Parathyroid adenoma (tissue), 2 donors: ENCODE results near the gene PLPPR2.

ENCODE experiments used
- H2AFZ ChIP-seq: fragments of 300-600 bp; sonication (generic); one replicate; pipeline ENCODE4 v1.7.0; 2017; ENCODE audit warnings: antibody characterized with exemption, mild to moderate bottlenecking
- H3K27ac ChIP-seq: fragments of 300-600 bp; sonication (generic); one replicate; pipeline ENCODE4 v1.7.0; 2017
- H3K27me3 ChIP-seq: fragments of 300-600 bp; sonication (generic); one replicate; pipeline ENCODE4 v1.7.0; 2017; ENCODE audit warnings: low read length; ENCODE audit not compliant: control insufficient read depth, insufficient read depth
- H3K36me3 ChIP-seq: fragments of 300-600 bp; sonication (generic); one replicate; pipeline ENCODE4 v1.7.0; 2017; ENCODE audit warnings: low read length; ENCODE audit not compliant: control insufficient read depth, insufficient read depth
- H3K4me1 ChIP-seq: fragments of 300-600 bp; sonication (generic); one replicate; pipeline ENCODE4 v1.7.0; 2017; ENCODE audit warnings: control low read depth
- H3K4me2 ChIP-seq: fragments of 300-600 bp; sonication (generic); one replicate; pipeline ENCODE4 v1.7.0; 2017; ENCODE audit warnings: low read length
- H3K4me3 ChIP-seq: fragments of 300-600 bp; sonication (generic); one replicate; pipeline ENCODE4 v1.7.0; 2017; ENCODE audit warnings: low read depth, low read length
- H3K79me2 ChIP-seq: fragments of 300-600 bp; sonication (generic); one replicate; pipeline ENCODE4 v1.7.0; 2017; ENCODE audit warnings: control low read depth
- H3K9ac ChIP-seq: fragments of 300-600 bp; sonication (generic); one replicate; pipeline ENCODE4 v1.7.0; 2017; ENCODE audit warnings: mild to moderate bottlenecking
- H3K9me3 ChIP-seq: fragments of 300-600 bp; sonication (generic); one replicate; pipeline ENCODE4 v1.7.0; 2017; ENCODE audit warnings: low read length; ENCODE audit not compliant: control insufficient read depth
- CTCF ChIP-seq: fragments of 300-600 bp; sonication (generic); IDR thresholded peaks from one replicate; pipeline ENCODE4 v1.7.0; 2017; ENCODE audit warnings: antibody characterized with exemption, mild to moderate bottlenecking
- donor health status: primary hyperparathyroidism.

PLPPR2 gene

DNA sequence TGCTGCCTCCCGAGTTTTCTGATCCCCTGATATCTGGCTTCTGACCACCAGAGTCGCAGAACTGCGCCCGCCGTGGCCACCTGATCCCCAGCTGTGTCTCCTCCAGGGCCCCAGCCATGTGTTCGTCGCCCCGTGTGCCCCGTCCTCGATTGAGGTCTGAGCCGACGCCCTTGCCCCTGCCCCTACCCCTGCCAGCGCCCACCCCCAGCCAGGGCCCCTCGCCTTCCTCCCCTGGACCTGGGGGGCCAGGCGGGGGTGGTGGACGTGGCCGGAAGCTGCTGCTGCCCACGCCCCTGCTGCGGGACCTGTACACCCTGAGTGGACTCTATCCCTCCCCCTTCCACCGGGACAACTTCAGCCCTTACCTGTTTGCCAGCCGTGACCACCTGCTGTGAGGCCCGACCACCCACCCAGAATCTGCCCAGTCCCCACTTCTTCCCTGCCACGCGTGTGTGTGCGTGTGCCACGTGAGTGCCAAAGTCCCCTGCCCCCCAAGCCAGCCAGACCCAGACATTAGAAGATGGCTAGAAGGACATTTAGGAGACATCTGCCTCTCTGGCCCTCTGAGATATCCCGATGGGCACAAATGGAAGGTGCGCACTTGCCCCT, 9.2 kb downstream of the PLPPR2 start:
- Histone ChIP-seq H3K4me1 (no peaks in the 10 kb centered on the region), H3K27ac (no peak overlapping the region), H2AFZ (no peak overlapping the region), H3K9me3 (no peaks in the 10 kb centered on the region), H3K36me3 (no peaks in the 10 kb centered on the region), H3K4me2 (no peak overlapping the region), H3K79me2 (no peaks in the 10 kb centered on the region), H3K4me3 (no peak overlapping the region), H3K9ac (no peak overlapping the region), H3K27me3 (no peaks in the 10 kb centered on the region)
- no peak for TF ChIP-seq CTCF

- H3K36me3 ChIP-seq: no peaks in the 10 kb centered on the region
- no peak overlapping the region for H3K27ac ChIP-seq
- H3K4me3 ChIP-seq: no peak overlapping the region
Measured at GRCh38 chr19:11364935-11365334, 9.7 kb downstream of the PLPPR2 start.

DNA sequence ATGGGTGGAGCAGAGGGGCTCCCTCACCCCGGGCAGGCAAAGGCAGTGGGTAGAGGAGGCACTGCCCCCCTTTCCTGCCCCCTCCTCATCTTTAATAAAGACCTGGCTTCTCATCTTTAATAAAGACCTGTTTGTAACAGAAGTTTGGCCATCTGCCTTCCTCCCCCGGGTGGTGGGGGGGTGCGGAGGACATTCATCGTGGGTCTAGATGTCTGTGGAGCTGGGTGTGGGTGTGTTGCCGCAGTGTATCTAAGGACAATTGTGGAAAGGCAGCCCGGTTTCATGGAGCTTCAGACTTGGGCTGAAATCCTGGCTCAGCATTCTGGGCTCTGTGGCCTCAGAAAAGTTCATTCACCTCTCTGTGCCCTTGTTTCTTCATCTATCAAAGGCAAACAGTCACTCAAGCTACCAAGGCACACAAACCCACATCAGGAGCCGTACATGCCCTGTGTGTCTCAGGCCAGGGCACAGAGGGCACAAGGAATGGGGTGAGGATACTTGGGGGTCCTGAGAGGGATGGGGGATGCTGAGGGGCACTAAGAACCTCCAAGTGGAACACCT, 10.4 kb downstream of the PLPPR2 start:
- no peak overlapping the region for H3K4me2 ChIP-seq
- H3K4me1 ChIP-seq: no peaks in the 10 kb centered on the region
- no peaks in the 10 kb centered on the region for H3K36me3 ChIP-seq
- TF ChIP-seq CTCF: no peak
- H3K9me3 ChIP-seq: no peaks in the 10 kb centered on the region
- H3K4me3 ChIP-seq: no peak overlapping the region
- H3K79me2 ChIP-seq: no peaks in the 10 kb centered on the region
- no peaks in the 10 kb centered on the region for H3K27me3 ChIP-seq
- no peak overlapping the region for H2AFZ ChIP-seq
- H3K9ac ChIP-seq: no peak overlapping the region
- H3K27ac ChIP-seq: no peak overlapping the region

More at GRCh38 chr19:11364935-11365334, 9.7 kb downstream of the PLPPR2 start:
- Histone ChIP-seq H2AFZ (no peak overlapping the region), H3K27me3 (no peaks in the 10 kb centered on the region), H3K79me2 (no peaks in the 10 kb centered on the region), H3K9me3 (no peaks in the 10 kb centered on the region), H3K4me1 (no peaks in the 10 kb centered on the region), H3K9ac (no peak overlapping the region), H3K4me2 (no peak overlapping the region)
- TF ChIP-seq CTCF: no peak

DNA sequence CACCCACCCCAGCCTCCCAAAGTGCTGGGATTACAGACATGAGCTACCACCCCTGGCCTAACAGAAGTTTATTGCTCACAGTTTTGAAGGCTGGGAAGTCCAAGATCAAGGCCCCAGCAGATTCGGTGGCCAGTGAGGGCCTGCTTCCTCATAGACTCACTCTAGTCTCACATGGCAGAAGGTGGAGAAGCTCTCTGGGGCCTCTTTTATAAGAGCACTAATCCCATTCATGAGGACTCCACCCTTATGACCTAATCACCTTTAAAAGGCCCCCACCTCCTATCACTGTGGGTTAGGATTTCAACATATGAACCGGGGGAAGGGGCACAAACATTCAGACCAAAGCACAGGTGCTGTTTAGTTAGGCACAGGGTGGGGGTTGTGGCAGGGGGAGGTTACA, 12.3 kb downstream of the PLPPR2 start:
- Histone ChIP-seq H3K4me1 (no peaks in the 10 kb centered on the region), H3K9ac (no peak overlapping the region), H3K79me2 (no peaks in the 10 kb centered on the region), H3K9me3 (no peaks in the 10 kb centered on the region), H2AFZ (no peak overlapping the region), H3K4me3 (no peak overlapping the region), H3K36me3 (no peaks in the 10 kb centered on the region), H3K27me3 (no peaks in the 10 kb centered on the region), H3K27ac (no peak overlapping the region), H3K4me2 (no peak overlapping the region)
- TF ChIP-seq CTCF: no peak

DNA sequence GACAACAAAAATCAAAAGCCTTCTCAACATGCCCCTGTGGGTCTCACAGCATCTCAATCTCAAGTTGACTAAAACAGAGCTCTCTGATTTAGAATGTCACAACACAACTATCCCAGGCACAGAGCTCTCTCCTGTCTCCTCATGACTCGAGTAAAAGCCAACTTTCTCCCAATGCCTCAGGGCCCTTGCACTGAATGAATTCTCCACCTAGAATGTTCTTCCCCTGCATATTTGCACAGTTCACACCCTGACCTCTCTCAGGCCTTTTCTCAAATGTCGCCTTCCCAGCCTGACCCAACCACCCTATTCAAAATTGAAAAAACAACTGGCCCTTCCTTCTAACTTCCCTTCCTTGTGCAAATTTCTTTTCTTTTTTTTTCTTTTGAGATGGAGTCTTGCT, 15.5 kb downstream of the PLPPR2 start:
- no peaks in the 10 kb centered on the region for H3K36me3 ChIP-seq
- H2AFZ ChIP-seq: no peak overlapping the region
- H3K4me3 ChIP-seq: no peak overlapping the region
- H3K9me3 ChIP-seq: no peaks in the 10 kb centered on the region
- no peaks in the 10 kb centered on the region for H3K27me3 ChIP-seq
- TF ChIP-seq CTCF: no peak
- no peak overlapping the region for H3K27ac ChIP-seq
- H3K4me2 ChIP-seq: no peak overlapping the region
- no peak overlapping the region for H3K9ac ChIP-seq
- H3K79me2 ChIP-seq: no peaks in the 10 kb centered on the region
- peaks cover 12% of the 10 kb centered on the region for H3K4me1 ChIP-seq
